NCI-H1417 (cell line): Measurements from ENCODE around the gene CXCR5.
A peak's percentile ranks its signal among the peaks of the same experiment; 100 is the strongest.

Source experiments
- DNase-seq, 3 experiments: peaks; one replicate each; lab custom pipeline; 2025; lab: John Stamatoyannopoulos, UW

The CXCR5 gene

DNA sequence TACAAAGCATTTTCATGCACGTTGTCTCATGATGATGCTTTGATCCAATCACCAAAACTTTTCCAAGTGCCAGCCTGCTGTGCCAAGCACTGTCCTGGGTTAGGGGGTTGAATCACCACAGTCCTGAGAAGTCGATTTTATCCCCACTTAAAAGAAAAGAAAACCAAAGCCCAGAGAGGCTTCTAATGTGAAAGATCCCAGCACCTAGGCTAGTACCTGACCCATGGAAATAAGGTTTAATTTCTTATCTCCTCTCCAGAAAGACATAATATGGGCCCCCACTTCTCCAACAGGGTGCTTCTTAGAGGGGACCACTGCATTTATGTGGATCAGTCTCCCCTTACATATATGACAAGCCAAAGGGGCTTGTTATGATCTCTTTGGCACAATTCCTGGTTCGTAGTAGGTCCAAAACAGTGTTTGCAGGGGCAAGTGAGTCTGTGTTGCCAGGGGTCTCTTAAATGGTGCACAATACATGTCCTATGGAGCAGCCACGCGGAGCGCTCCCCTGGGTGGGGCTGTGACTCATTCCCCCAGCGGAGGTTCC, 43.9 kb downstream of the CXCR5 start:
- DNase-seq: no peak

DNA sequence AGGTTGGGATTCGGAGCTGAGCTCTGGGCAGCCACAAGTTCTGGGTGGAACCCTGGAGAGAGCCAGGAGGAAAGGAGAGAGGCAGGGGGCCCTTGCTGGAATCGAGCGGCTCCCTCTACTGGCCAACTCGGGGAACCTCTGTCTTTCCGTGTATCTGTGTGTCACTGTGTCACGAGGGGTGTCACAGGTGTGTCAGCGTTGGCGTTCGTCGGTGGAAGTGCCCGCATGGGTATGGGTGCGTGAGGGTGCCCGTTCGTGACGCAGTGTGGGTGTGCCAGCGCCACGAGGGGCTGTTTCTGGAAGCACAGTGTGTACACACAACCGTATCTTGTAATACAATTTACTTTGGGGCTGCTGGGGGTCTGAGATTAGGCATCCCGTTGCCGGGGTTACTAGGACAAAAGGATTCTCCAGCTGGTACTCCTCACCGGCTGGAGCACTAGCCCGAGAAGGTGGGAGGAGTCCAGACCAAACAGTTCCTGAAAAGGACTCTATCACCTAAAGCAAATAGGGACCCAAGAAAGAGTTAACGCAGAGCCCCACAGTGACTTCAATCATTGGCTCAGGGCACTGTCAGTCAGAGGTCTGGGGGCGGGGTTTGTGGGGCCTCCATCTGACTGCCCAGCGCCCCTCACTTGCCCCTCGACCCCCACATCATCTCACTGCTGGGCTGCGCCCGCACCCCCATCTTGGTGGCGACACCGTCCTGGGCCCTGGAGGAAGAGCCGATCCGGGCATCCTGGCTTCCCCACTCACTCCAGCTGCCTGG, 44.6 kb downstream of the CXCR5 start:
- peak; percentile 87 to 97 (median 91) for DNase-seq

DNA sequence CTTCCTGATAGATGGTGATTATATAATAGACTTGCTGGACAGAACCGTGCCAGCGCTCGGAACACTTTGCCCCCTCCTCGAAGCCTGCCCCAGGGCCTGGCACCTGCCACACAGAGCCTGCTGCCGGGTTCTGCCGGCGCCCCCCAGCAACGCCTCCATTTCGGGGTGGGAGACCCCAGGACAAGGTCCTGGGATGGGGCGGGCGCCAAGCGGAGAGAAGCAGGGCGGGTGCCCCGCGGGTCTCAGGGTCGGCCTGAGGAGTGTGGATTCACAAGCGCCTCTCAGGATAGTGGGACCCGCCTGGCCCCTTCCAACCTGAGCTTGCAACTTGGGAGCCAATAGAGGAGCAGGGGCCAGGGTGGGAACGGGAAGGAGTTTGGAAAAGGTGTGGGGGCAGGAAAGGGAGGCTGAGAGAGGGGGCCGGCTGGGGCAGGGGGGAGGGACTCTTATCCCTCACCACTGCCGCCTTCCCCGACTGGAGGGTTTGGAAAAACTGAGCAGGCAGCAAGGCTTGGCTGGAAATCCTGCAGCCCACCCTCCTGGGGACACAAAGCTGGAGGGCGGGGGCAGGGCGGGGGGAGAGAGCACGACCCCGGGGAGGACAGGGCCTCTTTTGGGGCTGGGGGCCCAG, 45.3 kb downstream of the CXCR5 start:
- DNase-seq: peak; percentile 69 to 90 (median 86)

DNA sequence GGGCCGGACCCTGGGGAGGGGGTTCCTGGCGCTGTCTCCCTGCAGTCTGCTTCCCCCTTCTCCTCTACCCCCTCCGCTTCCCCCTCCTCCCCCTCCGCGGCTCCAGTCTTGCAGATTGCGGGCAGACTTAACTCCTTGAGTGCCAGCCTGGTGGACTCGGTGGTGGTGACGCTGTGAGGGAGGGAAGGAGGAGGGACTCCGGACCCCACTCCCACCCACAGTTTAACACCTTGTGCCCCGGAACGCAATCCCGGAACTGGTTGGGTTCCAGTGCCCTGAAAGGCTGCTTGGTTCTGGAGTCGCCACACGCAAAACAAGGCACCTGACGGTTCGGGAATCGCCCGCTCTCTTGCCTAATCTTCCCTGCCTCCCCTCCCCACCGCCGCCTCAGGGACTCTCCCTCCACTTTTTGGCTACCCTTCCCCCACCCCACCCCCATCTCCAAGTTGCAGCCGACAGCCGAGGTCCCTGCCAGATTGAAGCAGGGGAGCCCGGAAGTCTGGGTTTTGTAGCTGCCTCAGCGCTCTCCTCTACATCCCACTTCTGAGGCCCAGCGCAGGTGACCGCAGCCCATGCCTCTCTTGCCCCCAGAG, 45.9 kb downstream of the CXCR5 start:
- DNase-seq: peak; percentile 75 to 90 (median 90)

DNA sequence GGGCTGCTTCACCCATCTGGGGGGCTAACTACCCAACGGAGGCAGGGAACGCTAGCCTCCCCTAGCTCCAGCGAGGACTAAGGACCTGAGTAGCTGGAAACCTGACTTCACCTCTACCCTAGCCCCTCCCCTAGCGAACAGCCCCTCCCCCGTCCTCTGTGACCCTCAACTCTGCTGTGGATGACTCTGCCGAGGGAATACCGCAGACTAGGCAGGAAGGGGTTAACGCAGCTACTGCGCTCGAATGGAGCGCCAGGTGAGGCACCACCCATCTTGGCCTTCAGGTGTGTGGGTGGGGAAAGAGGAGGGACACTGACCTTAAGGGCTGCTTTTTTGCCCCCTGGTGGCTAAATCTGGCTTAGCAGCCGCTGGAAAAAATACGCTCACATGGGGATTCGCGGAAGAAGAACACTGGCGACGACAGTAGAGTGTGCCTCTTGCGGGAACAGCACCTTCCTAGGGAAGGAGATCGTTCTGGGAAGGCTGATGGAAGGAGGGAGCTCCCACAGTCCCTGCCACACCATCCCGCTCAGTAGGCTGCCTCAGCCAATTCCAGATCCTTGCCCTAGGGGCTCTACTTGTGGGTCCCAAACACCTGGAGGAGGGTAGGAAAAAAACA, 46.5 kb downstream of the CXCR5 start:
- DNase-seq: peak; percentile 97 to 98 (median 97)

DNA sequence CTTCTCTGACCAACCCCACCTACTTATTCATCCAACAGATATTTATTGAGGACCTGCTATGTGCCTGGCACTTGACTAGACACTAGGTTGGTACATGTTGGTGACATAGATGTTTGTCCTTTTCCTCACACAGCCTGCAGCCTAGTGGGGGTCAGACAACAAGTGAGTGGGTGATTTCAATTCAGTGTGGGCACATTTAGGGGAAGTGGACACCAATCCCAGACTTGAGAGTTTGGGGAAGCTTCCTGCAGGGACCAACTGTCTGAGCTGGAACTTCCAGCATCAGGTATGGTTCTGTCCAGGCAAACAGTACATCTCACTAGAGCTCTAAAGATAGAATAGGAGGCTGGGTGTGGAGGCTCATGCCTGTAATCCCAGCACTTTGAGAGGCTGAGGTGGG, 47.9 kb downstream of the CXCR5 start:
- no peak for DNase-seq

DNA sequence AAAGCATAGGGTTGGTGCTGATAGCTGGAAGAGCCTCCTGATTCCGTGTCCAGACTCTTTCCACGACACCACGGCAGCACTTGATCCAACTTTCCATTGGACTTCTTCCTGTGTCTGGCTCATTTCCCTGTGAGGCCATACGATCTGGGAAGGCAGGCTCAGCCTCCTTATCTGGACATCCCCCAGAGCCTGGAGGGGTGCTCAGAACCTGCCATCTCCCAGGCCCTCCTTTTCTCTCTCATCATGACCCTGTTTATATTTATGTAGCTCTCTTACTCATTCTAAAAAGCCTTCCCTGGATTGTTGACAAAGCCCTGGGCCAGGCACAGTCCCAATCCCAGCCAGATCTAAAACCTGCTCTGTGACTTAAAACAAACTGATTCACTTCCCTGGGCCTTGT, 49.8 kb downstream of the CXCR5 start:
- no peak for DNase-seq

DNA sequence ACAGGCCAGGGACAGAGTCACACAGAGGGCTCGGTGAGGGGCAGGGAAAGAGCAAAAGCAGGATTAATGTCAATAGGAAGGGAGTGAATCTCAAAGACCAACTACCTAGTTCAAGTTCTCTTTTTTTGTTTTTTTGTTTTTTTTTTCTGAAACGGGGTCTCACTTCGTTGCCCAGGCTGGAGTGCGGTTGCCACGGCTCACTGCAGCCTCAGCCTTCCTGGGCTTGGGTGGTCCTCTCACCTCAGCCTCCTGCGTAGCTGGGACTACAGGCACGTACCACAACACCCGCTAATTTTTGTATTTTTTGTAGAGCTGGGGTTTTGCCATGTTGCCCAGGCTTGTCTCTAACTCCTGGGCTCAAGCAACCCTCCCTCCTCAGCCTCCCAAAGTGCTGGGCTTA, 51.7 kb downstream of the CXCR5 start:
- no peak for DNase-seq

DNA sequence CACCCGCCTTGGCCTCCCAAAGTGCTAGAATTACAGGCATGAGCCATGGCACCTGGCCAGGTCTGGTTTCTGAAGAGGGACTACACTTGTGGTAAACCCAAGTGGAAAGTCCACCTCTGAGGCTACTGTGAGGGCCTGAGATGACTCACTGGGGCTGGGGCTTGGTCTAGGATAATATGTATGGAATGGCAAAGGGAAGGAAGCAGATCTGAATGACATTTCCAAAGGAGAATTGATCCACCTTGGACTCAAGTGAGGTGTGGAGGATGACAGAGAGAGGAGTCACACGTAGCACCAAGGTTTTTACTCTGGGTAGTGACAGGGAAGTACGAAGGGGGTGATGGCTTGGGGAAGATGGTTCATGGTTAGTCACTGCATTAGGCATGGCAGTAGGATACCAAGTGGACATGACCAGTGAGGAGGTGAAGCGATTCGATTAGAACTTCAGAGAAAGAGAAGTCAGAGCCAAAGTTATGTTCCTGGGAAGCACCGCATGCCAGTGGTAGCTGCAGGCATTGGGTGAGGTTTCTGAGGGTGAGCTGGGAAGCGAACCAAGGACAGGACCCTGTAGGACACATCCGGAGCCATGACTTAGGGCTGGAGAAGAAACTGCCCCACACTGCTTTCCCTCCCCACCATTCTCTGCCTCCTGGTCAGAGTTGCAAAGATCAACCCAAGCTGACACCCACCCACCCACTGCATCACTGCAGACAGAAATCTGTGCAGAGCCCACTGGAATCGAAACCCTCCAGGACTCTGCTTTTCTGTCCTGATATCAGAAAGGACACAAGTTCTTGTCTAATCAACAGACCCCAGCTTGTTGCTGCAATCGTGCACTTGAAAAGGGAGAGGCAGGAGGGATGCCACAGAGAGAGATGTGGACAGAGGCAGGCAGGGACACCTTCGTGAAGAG, 55.1 kb downstream of the CXCR5 start:
- DNase-seq: no peak

DNA sequence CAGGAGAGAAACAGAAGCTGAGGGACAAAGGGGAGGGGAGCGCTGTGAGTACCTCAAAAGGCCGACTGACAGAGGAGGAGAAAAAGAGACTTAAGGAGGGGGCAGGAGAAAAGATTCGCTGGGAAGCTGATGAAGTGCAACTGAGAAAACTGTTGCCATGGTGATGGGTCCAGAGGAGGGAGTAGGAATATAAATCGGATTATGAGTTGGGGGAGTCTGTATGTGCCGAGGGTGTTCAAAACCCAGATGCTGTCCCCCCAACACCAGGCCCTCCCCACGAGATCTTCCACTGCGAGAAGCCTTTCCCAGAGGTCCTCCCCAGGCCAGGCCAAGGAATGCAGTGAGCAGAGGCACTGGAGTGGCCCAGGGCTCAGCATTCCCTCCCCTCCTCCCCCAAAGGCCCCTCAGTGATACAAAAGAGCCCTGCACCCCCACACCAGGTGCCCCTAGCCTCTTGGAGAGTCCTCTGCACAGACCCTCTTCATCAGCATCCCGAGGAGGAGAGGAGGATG, 55.8 kb downstream of the CXCR5 start:
- DNase-seq: peak in 1 of 3 experiments; percentile 27

DNA sequence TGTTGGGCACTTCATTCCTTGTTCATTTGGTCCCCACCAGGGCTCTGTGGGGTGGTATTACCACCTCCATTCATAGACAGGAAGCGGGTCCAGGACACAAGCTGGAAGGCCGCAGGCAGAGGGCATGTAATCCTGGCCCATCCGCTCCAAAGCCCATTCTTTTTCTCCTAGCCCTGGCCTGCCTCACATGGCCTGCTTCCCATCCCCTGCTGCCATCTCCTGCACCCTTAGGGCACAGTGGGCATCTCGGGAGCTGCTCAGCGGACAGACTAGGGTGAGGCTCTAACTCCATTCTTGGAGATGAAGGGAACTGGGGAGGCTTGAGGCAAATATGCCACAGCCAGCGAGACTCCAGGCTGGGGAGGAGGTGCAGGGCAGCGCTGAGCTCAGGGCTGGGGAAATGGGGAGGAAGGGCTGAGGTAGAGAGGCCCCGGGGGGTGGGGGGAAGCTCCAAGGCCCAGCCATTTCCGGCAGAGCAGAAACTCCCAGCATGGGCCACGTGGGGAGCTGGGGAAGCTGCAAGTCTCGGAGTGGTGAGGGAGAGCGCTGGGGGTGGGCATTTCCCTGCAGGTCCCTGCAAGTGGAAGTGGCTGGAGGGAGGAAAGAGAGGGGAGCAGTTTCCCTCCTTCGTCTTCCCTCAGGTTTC, 56.4 kb downstream of the CXCR5 start:
- DNase-seq: peak in 1 of 3 experiments; percentile 21

DNA sequence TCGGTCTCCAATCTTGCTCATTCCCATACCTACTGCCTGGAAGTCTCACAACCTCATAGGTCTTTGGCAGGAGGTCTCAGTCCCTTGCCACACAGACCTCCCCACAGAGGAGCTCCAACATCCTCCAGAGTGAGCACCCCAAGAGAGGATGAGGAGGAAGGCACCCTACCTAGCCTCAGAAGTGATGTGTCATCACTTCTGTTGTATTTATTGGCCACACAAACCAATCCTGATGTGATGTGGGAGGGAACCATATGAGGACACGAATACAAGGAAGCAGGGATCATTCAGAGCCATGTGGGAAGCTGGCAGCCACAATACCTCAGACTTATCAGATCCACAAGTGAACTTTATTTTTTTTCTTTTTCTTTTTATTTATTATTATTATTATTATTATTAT, 63.4 kb downstream of the CXCR5 start:
- no peak for DNase-seq
